K562 (cell line): ENCODE results near the gene LAMP1.

ENCODE experiments used
- CHD1 ChIP-seq: fragments of 200-600 bp; sonication (generic); IDR thresholded peaks from one replicate; pipeline ENCODE4 v1.6.1; 2012; ENCODE audit warnings: mild to moderate bottlenecking, moderate library complexity, low read length, inconsistent platforms
- ETV6 ChIP-seq, 3 experiments: fragments of 150-350 bp in 1 of 3; sonication (generic) in 1 of 3; formaldehyde crosslinking in 1 of 3; IDR thresholded peaks; 2 replicates each; pipeline versions ENCODE4 v1.6.1 to v1.8.0; 2014 to 2022; ENCODE audit warnings: borderline replicate concordance in 2 of 3, low read depth in 2 of 3, antibody characterized with exemption in 1 of 3, low read length in 1 of 3, mild to moderate bottlenecking in 1 of 3, missing genetic modification reagents in 1 of 3
- POLR2A ChIP-seq: fragments of 450-650 bp; conservative IDR thresholded peaks from 2 replicates; pipeline ENCODE4 v1.6.1; 2016
- RBFOX2 ChIP-seq: fragments of 200-400 bp; formaldehyde crosslinking; IDR thresholded peaks from 2 replicates; pipeline ENCODE4 v1.6.1; 2017; ENCODE audit warnings: low read depth, mild to moderate bottlenecking, low read length, moderate library complexity
- RFX1 ChIP-seq: fragments of 450-650 bp; IDR thresholded peaks from 2 replicates; pipeline ENCODE4 v1.6.1; 2016; ENCODE audit warnings: mild to moderate bottlenecking, moderate library complexity
- SP1 ChIP-seq: sonication (generic); formaldehyde crosslinking; IDR thresholded peaks from 2 replicates; pipeline ENCODE4 v1.8.1; 2022; ENCODE audit warnings: mild to moderate bottlenecking, missing genetic modification reagents
- TF ChIP-seq, protein P1 (sequence below), 2 experiments: fragments of 450-650 bp; conservative IDR thresholded peaks; 2 replicates each; pipeline ENCODE4 v1.6.1; 2017; ENCODE audit warnings: mild to moderate bottlenecking in 2 of 2, moderate library complexity in 2 of 2

DNA sequence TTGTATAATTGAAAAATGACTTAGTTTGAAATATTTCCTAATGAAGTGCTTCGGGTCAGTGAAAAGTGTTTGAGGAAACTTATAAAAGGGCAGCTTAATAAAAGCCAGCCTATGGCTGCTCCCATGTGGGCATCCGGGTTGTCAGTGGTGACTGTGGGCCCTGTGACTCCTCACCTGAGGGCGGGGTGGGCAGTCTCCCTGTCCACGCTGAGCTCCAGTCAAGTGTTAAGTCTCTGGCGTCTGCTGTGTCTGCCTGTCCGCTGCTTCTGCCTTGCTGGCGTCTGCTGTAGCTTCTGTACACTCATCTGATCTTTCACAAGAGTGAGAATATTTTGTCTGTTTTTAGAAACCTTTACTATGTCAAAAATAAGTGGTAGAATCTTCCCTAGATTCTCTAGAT, 7.1 kb downstream of the LAMP1 start:
- no peak for TF ChIP-seq RFX1
- TF ChIP-seq POLR2A: no peak
- no peak for TF ChIP-seq CHD1
- TF ChIP-seq RBFOX2: no peak
- TF ChIP-seq SP1 (CRISPR knock-in tag): no peak
- no peak for TF ChIP-seq ETV6 (IDR thresholded peaks at IDR 0.05; ENCODE audit: borderline replicate concordance in 1 of 2, low read depth in 2 of 2, low read length in 1 of 2)
- no peak for TF ChIP-seq ETV6 (CRISPR knock-in tag; IDR thresholded peaks at IDR 0.05; ENCODE audit: borderline replicate concordance)
- TF ChIP-seq, protein P1, sequence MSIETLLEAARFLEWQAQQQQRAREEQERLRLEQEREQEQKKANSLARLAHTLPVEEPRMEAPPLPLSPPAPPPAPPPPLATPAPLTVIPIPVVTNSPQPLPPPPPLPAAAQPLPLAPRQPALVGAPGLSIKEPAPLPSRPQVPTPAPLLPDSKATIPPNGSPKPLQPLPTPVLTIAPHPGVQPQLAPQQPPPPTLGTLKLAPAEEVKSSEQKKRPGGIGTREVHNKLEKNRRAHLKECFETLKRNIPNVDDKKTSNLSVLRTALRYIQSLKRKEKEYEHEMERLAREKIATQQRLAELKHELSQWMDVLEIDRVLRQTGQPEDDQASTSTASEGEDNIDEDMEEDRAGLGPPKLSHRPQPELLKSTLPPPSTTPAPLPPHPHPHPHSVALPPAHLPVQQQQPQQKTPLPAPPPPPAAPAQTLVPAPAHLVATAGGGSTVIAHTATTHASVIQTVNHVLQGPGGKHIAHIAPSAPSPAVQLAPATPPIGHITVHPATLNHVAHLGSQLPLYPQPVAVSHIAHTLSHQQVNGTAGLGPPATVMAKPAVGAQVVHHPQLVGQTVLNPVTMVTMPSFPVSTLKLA (conservative IDR thresholded peaks at IDR 0.05): no peak
